Erythroblast (primary cell): ENCODE measurements around the gene SOX11.

ENCODE experiments used
- GATA1 ChIP-seq: IDR thresholded peaks from 2 replicates; pipeline ENCODE4 v1.6.1; 2011; ENCODE audit warnings: low read depth, mild to moderate bottlenecking, control low read depth, low read length, moderate library complexity
- POLR2A ChIP-seq: IDR thresholded peaks from 2 replicates; pipeline ENCODE4 v1.6.1; 2011; ENCODE audit warnings: mild to moderate bottlenecking, low read length

DNA sequence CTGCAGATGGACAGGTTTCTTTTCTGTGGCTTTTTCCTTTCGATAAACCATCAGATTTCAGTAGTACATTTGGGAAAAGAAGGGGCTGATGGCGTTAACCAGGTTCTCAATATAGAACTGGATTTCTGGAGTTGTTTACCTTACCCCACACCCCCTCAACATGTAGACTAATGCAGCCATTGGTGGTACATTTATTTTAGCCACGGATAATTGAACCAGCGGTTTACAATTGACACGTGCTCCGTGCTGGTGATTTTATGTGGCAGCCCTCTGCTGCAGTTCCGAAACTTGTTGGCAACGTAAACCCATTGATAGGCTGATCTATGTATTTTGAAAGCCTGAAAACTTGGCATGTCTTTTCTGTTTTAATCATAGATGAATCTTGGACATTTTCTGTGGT lies 5.4 kb downstream of the SOX11 start:
- TF ChIP-seq POLR2A (no peak), GATA1 (no peak)
